Measurements from ENCODE around the gene ANXA2.

ANXA2 gene

DNA sequence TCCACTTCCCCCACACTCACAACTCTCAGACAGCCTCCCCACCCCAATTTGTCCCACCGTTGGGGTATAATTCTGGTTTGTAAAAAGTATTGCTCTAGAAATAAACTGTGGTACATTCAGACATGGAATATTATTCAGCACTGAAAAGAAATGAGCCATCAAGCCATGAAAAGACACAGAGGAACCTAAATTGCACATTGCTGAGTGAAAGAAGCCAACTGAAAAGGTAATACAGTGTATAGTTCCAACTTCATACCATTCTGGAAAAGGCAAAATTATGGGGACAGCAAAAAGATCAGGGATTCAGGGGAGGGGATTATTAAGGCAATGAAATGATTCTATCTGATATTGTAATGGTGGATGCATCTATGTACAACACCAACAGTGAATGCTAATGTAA is 10.5 kb downstream of the ANXA2 start:
- DNase-seq (ENCODE audit: low read depth), result no peak

DNA sequence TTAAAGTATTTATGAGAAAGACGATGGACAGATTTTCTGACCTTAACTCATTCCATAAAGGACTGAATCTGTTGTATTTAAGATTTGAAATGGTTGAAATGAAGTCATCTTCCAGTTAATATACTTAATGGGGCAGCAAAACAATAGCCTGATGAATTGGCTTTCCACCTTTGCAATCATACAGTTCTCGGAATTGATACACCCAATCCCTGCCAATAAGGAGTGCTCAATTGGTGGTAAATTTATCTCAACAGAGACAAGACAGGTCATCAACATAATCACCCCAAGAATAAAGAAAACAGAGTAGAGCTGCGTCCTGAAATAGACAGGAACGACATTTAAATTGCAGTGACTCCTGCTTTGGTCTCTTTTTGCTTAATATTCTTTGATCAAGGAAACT is 11.2 kb downstream of the ANXA2 start:
- no peak for DNase-seq (ENCODE audit: low read depth)

DNA sequence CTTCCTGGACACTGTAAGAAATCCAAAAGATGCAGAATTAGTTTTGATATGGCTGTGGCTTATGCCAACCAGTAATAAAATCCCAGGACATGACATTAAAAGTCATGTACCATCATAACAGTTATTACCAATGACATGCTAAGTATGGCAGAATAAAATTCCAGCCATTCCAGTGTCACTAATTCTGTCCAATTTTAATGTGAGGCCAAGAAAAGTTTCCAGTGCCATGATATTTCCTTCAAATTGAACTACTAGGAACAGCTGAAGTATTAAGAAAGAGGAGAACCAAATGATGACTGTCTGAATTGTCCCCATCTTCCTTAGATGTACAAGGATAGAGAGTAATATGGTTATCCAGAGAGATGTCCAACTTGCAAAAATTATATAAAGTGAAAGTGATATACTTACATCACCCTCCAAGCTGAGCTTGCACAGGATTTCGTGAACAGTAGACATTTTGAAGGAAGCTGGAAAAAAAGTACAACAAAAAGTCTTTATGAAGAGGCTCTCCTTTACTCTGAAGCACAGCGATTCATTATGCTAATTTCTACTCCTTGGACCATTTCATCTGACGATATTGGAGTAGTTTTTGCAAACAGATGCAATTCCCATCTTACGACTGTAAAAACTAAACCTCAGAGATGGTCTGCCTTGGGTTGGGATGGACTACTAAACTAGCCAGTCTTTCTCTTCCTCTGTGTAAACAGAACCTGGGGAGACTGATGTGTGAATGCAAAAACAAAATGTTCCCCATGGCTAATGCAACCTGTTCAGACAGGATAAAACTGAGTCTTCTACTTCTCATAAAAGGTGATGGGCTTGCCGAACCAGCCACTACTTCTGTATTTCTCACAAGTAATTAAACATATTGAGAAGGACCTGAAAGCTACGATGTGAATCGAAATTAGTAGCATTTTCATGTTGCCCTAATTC is 11.9 kb downstream of the ANXA2 start:
- DNase-seq (ENCODE audit: low read depth), result no peak

DNA sequence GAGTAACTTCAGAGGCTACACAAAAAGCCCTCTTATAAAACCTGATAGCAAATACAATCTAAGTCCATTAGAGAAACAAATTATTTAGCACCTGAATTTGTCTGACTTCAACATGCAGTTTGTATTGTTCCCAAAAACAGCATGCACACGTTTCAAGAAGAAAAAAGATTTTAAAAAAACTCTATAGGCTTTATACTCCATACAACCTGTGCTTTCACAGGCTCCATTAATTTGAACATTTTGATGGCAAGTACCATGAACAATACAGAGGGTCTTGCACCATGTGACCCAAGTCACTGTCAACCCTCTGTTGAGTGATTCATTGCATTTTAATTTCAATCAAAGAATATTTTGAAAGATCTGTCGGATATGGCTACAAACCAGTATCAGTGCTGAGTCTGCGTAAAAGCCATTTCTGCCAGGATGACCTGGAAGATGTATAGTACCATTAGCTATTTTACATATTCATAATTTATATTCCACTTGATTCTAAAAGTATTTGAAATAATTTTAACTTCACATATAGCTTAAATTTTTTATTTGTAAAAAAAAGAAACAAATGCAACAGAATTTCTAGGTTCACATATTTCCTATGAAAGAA is 13.2 kb downstream of the ANXA2 start:
- no peak for DNase-seq (ENCODE audit: low read depth)

DNA sequence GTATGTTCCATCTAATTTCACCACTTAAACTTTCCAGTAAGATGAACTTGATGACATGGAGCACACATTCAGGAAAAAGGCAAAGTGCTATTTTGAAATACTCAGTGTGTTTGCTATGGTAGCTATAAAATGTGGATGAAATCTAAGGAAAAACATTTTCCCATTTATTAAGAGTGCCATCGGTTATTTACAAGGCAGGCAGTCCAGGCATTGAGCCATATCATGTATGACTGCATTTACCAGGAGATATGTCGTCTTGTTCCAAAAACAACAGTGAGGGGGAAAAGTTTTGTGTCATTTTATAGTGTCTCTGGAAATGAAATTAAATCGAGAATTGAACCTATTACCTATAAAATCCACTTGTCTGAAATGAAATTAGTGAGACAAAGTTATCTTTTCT is 13.7 kb downstream of the ANXA2 start:
- DNase-seq (ENCODE audit: low read depth), result no peak

DNA sequence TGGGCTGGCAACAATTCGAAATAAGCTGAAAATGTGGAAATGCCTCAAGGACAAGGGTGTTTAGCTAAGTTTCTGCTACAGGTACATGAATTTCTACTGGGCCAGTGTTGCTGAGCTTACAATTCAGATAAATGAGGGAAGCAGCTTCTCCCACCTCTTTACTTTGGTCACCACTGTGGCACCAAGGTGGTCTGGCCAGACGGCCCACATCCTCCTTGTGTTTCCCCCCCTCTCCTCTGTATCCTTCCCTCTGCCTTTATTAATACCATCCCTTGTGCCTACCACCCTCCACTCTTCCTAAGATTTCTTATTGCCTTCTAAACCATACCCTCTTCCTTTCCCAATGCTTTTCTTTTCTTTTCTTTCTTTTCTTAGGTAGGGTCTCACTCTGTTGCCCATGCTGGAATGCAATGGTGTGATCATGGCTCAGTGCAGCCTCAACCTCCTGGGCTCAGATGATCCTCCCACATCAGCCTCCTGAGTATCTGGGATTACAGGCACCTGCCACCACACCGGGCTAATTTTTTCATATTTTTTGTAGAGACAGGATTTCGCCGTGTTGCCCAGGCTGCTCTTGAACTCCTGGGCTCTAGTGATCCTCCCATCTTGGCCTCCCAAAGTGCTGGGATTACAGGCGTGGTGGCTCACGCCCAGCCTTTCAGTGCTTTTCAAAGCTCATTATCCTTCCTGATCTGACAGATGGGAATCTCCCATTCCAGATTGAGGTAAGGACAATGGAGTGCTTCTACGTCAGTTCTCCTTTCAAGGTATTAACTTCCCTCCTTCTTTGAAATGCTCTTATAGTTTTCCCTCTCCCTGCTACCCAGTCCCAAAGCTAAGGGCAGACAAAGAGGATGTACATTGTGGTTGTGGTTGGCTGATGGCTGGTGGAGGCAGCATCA is 14.8 kb downstream of the ANXA2 start:
- no peak for DNase-seq (ENCODE audit: low read depth)

DNA sequence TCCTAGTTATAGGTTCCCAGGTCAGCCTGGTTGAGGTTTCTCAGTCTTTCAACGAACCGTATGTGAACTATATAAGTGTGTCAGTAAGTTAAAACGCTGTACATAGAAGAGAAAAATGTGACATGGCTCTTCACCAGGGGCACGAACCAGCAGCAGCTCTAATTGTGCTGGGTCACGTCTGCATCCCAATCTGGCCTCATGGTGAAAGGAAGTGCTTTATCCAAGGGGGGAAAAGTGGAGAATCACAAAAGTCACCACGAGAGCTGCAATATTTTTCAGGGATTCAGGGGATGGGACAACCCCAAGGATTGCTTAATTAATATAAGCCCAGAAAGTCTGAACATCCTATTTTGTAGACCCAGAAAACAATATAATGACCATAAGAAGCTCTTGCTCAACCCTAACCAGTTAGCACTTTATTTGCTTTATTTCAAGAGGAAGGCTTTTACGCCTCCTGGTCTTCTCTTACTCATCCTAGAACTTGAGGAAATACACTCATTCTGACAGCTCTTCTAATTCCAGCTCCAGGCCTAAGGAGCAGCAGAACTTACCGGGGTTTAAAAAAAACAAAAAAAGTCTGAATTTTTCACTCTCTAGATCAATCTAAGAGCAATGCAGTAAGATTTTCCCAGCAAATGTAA is 16.5 kb downstream of the ANXA2 start:
- no peak for DNase-seq (ENCODE audit: low read depth)

DNA sequence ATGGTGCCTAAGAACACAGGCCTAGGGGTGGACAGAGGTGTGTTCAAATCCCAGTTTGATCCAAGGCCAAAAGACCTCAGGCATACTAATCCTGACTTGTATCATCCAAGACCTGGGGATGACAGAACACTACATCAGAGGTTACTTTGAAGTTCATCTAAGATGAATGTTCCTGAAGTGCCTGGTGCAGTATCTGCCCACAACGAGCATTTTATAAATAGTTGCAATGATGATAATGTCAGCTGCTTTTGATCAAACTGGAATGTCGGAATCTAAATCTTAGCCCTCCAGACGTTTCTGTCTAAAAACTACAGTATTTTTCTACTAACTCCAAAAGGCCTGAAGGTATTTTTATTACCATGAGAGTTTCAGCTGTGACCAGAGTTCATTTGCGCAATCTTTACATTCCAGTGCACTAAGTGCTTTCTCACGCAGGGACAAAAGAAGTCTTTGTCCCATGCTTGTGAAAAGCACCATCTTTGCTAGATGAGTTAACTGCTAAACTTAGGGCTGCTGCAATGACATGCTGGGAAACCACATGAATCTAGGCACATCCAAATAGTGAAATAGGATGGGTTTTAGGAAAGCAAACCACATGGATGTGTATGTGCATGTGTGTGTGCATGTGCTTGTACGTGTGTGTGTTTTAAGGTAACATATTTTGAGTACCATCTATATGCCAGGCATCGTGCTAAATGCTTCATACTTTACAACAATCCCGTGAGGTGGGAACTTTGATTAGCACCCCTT is 18.1 kb downstream of the ANXA2 start:
- DNase-seq (ENCODE audit: low read depth), result no peak

DNA sequence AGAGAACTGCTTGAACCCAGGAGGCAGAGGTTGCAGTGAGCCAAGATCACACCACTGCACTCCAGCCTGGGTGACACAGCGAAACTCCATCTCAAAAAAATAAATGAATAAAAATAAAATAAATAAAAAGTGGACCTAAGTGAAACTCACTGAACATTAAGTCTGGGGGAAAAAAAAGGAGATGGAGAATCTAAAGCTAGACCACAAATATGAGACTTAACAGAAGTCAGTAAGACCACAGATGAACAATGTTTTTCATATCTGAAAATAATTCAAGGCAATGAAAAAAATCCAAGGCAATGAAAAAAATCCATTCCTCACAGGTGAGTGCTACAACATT is 18.6 kb downstream of the ANXA2 start:
- DNase-seq (ENCODE audit: low read depth), result no peak

DNA sequence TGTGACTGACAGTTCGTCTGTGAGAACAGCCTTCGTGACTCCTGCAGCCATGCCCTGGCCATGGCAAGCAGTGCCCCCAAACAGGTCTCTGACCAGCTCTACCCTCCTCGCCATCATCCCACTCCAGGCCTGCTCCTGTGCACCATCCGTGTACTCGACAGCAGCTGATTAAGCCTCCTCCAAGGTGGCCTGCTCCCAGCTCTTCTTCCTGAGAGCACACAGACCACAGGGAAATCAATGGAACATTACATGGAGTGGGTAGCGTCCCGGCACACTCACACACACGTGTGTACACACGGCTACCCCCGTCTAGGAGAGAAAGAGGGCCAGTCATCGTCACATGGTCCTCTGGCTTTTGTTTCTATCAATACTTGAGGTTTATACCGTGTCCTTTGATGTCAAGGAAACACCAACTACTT is 21.1 kb downstream of the ANXA2 start:
- no peak for DNase-seq (ENCODE audit: low read depth)

DNA sequence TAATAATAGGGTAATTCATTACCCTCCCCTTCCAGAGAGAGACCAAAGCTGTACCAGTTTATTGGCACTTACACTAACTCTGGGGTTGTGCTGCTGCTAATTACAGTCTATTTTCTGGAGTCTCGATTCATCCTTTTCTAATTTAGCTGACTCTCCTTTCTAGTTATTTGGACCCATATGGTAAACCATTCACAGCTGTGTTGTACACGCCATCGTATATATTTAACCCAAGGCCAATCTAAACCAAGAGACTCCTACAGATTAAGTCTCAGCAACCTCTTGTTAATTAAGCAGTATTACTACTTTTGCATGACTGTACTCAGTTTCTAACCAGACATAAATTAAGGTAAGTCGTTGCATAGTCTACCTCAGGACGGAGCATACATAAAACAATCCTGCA is 22.5 kb downstream of the ANXA2 start:
- DNase-seq (ENCODE audit: low read depth), result no peak

DNA sequence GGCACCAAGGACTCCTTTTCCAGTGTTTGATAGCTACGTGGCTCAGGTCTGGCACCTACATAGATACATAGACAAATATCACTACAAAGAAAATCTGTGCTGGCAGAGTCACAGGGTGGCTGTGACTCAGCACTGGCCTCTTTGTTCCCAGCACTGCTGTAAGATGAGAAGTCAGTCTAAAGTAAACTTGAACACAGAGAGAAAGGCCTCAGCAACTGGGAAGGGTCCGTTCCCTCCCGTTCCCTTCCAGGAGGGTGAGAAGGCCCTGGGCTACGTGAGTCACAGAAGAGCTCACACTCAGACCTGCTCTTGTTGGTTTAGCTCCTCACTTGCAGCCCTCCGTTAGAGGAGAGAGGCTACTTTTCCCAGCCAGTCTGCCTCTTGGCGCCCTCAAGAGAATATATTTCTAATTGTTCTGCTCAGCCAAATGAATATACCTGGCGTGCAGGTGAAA is 23.1 kb downstream of the ANXA2 start:
- no peak for DNase-seq (ENCODE audit: low read depth)

DNA sequence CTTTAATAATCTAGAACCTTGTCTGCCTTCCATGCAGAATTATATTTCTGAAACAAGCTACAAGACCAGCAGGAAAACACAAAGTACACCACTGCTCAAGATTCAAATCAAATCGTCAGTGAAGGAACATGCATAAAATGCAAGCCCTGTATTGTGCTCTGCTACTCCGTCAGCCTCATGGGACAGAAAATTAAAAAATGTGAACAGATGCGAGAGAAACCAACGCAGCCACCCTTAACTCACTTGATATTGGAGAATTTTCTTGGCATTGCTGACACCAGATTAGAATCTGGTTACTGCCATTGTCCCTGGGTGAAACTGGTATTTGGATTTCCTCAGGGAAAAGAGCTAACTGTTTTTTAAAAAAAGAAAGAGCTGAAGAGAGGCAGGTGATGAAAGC is 23.6 kb downstream of the ANXA2 start:
- DNase-seq (ENCODE audit: low read depth), result no peak

DNA sequence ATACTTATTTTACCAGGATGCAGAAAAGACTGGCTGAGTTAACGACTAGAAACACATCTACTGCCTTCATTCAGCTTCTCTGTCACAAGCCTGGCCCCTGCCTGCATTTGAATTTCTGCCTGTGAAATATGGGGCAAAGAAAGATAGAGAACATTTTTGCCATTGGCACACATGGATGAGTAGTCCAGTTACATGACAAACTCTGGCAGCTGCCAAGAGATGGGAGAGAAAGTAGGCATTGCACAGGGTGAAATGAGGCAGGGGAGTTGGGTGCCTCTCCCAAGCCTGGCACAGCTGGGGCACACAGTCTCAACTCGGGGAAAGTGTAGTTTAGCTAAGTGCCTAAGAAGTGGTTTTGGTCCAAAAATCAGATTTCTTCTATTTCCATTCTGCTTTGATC is 24.0 kb downstream of the ANXA2 start:
- DNase-seq (ENCODE audit: low read depth), result no peak

DNA sequence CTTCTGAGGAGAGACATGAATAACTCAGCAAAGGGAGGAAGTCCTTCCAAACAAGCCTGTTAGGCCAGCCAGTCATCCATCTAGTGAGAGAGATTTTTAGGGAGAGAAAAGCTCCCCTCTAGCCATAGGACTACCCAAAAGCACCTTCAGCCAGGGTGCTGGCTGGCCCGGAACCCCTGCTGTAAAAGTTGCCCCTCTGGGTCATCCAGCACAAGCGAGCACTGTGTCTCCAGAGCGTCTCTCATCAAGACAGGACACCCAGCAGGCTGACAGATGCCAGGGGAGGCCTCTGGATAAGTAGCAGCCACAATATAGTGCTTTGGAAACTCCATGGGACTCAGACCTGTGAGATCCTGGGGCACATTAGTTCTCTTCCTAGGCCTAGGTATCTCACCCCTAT is 24.5 kb downstream of the ANXA2 start:
- no peak for DNase-seq (ENCODE audit: low read depth)

DNA sequence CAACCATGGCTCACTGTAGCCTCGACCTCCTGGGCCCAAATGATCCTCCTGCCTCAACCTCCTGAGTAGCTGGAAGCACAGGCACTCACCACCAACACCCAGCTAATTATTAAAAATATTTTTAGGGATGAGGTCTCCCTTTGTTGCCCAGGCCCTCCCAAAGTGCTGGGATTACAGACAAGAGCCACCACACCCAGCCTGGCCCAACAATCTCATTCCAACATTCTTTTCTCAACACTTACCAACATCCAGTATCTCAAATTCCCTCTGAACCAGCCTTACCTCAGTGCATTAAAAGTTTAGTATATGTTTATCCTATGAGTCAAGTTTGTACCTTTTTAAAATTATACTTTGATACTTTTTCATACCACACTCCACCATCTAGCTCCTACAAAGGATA is 25.0 kb downstream of the ANXA2 start:
- DNase-seq (ENCODE audit: low read depth), result no peak

DNA sequence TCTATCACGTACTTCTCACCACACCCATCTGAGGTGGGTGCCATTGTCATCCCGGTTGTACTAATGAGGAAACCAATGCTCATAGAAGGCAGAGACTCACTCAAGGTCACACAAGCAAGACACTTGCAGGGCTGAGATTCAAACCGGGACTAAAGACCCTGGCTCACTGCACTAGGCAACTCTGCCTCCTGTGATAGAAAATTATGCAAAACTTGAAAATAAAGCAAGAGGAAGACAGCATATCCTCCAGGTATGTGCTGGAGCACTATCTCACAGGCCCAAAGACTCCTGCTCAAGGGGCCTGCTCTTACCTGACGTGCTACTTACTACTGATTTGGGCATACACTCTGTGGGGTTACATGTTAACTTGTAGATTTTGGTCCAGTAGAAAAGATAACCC is 25.6 kb downstream of the ANXA2 start:
- DNase-seq (ENCODE audit: low read depth), result no peak

DNA sequence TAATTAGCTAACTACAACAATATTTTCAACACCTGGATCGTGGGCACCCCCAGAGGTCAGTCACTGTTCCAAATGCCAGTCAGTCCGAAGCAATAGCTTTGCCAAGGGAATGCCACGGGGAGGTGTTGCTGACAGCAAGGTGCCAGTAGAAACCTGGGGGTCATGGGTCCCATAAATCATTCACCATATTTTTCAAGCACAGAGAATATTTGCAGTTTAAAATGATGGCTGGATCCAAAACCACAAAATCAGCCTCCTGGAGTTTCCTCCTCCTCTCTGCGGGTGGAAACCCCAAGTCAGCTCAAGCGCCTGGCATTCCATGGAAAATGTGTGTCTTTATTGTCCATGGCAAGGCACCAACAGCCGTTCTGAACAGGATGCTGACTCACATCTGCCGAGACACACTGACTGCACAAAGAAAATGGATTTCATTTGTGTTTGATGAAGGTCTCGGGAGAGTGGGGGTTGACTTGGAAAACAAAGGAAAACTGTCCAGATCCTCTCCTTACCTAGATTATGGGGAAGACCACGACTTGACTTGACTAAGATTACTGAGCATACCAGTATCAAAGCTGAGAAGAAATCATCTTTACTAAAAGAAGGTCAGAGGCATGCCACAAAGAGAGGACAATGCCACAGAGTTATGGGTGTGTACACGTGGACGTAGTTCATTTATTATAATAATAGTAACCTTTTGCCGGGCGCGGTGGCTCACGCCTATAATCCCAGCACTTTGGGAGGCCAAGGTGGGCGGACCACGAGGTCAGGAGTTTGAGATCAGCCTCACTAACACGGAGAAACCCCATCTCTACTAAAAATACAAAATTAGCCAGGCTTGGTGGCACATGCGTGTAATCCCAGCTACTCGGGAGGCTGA is 26.4 kb downstream of the ANXA2 start:
- no peak for DNase-seq (ENCODE audit: low read depth)

DNA sequence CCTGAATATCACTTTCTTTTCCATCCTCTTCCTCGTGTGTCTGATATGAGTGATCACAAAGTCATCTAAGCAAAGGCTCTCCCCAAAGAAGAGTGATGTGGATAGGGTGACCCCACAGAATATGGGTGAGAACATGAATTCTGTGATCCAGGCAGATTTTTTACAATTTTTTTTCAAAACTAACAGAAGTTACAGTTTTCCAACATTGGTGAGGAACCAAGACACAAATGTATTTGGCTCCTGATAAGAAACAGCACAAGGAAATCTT is 27.0 kb downstream of the ANXA2 start:
- DNase-seq (ENCODE audit: low read depth), result no peak

DNA sequence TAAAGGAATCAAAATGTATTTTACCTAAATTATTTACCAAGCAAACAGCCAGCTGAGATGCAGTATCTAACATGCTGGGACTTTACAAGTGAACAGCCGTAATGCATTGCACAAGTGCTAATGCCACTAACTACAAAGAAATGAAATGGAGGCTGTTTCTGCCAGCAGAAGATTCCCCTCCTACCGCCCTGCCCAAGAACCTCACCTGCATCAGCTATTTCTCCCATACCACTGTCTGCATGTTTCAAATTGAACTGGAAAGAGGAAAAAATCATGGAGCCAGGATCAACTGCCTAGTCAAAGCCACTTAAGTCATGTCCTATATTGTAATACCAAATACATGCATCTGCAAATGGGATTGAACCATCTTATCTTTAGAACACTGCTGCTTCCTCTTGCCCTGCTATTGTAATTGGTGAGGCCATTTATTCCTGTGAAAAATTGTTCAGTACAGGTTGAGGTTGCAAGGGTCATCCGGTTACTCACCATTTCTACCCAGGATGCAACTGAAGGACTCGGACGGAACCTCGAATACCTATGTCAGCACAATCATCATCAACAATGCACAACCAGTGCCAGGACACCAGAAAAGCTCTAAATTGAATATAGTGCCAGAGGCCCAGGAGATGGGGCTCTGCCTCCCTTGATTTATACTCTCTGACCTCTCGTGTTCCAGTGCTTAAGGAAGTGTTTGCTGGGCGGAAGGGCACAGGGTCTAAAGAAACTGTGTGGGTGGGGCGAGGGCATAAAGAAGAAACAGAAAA is 27.5 kb downstream of the ANXA2 start:
- DNase-seq (ENCODE audit: low read depth), result no peak
